GM12878 (cell line): ENCODE results near the gene EPHA2.

Source experiments
- ATF2 ChIP-seq: IDR thresholded peaks from 2 replicates; pipeline ENCODE4 v1.6.1; 2012; ENCODE audit warnings: low read length, inconsistent platforms
- CTCF ChIP-seq, 3 experiments: IDR thresholded peaks in 2 of 3; conservative IDR thresholded peaks in 1 of 3; 2 replicates each; pipeline ENCODE4 v1.5.1; 2011; ENCODE audit warnings: low read depth in 3 of 3, low read length in 3 of 3, mild to moderate bottlenecking in 3 of 3, control low read depth in 2 of 3, moderate library complexity in 2 of 3, inconsistent platforms in 1 of 3, mixed read lengths in 1 of 3; ENCODE audit not compliant: control insufficient read depth in 2 of 3, insufficient read depth in 1 of 3; ENCODE audit errors: extremely low read depth in 1 of 3
- MAX ChIP-seq: IDR thresholded peaks from 2 replicates; pipeline ENCODE4 v1.6.1; 2012; ENCODE audit warnings: low read depth, low read length, improper control_type of control experiment
- NR2C2 ChIP-seq: IDR thresholded peaks from 2 replicates; pipeline ENCODE4 v1.6.1; 2011; ENCODE audit warnings: borderline replicate concordance, low read depth; ENCODE audit not compliant: control insufficient read depth, insufficient read length
- STAT3 ChIP-seq: IDR thresholded peaks from 2 replicates; pipeline ENCODE4 v1.6.1; 2011; ENCODE audit warnings: low read depth, low read length, improper control_type of control experiment
- TAF1 ChIP-seq: IDR thresholded peaks from 2 replicates; pipeline ENCODE4 v1.6.1; 2011; ENCODE audit warnings: mild to moderate bottlenecking, low read depth, low read length, borderline replicate concordance
- TCF12 ChIP-seq: IDR thresholded peaks from 2 replicates; pipeline ENCODE4 v1.6.1; 2011; ENCODE audit warnings: low read depth, mild to moderate bottlenecking, low read length

DNA sequence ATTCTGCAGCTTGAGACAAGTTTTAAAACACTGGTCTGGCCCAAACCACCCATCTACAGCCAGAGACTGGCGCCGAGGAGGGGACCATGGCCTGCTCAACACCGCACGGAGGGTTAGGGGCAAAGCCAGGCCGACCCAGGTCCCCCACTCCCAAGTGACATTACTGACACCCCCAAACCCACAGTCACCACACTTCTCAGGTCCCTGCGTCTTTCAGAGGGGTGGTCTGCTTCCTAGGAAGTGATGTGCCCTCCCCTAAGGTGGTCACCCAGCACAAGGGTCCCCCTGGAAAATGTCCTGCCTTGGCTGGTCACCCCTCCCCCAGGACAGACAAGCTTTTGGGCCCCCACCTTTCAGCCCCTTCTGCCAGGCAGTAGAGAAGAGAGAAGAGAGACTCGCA, 20.8 kb upstream of the EPHA2 start:
- TF ChIP-seq NR2C2 (no peak), MAX (no peak), ATF2 (no peak), STAT3 (no peak), TCF12 (no peak), CTCF (IDR thresholded peaks at IDR 0.05 in 2 of 3, conservative IDR thresholded peaks at IDR 0.05 in 1 of 3; ENCODE audit: control insufficient read depth in 2 of 3, extremely low read depth in 1 of 3, insufficient read depth in 1 of 3, low read depth in 3 of 3, low read length in 3 of 3) (no peak), TAF1 (no peak)
